H1 (cell line): Measurements from ENCODE around the gene ADCY2. TPM values are rescaled to one million over a fixed set of nuclear protein-coding genes. Genes with fewer than 3 reads are reported as not detected.

Experiments used
- BACH1 ChIP-seq: IDR thresholded peaks from 2 replicates; pipeline ENCODE4 v1.6.1; 2012; ENCODE audit warnings: low read length, improper control_type of control experiment
- CBX5 ChIP-seq: fragments of 300-800, 300-1000 bp; sonication (generic); IDR thresholded peaks from 2 replicates; pipeline ENCODE4 v1.7.1; 2016; ENCODE audit warnings: antibody characterized with exemption, low read length, low read depth
- CEBPB ChIP-seq: IDR thresholded peaks from 2 replicates; pipeline ENCODE4 v1.6.1; 2012; ENCODE audit warnings: low read depth, low read length
- CTBP2 ChIP-seq: IDR thresholded peaks from 2 replicates; pipeline ENCODE4 v1.7.0; 2011; ENCODE audit warnings: borderline replicate concordance, mild to moderate bottlenecking, moderate library complexity, mixed read lengths, low read length; ENCODE audit not compliant: insufficient read depth, insufficient read length
- HDAC2 ChIP-seq, 2 experiments: fragments of 300-600 bp in 1 of 2; sonication (generic) in 1 of 2; IDR thresholded peaks; 2 replicates each; pipeline ENCODE4 v1.6.1; 2011 to 2012; ENCODE audit warnings: low read depth in 2 of 2, low read length in 2 of 2, mild to moderate bottlenecking in 2 of 2, moderate library complexity in 2 of 2, borderline replicate concordance in 1 of 2, inconsistent platforms in 1 of 2
- POLR2AphosphoS5 ChIP-seq: IDR thresholded peaks from 2 replicates; pipeline ENCODE4 v1.6.1; 2011; ENCODE audit warnings: low read depth, low read length
- SIX5 ChIP-seq: IDR thresholded peaks from 2 replicates; pipeline ENCODE4 v1.6.1; 2011; ENCODE audit warnings: mild to moderate bottlenecking, low read depth, low read length
- SP1 ChIP-seq: IDR thresholded peaks from 2 replicates; pipeline ENCODE4 v1.6.1; 2011; ENCODE audit warnings: low read depth, low read length
- polyA plus RNA-seq, 7 experiments: library from polyadenylated mRNA; depleted of rRNA in 3 of 7; stranded (reverse) in 5 of 7; unstranded in 2 of 7; fragments of >200 nt in 5 of 7; fragments of 200-250 nt in 2 of 7; gene quantifications; 1 replicate in 5 of 7; 2 replicates in 1 of 7; 4 replicates in 1 of 7; pipeline versions ENCODE4 v1.2.1 to v1.2.3, GENCODE V29; 2011 to 2013; ENCODE audit warnings: missing spikeins in 2 of 7, mixed read lengths in 2 of 7
- total RNA-seq: library from RNA; stranded (reverse); fragmentation: NEBNext Ultra II Directional; extraction: Animal tissue kit (Norgen Biotek cat#: 25700); gene quantifications from 2 replicates; pipeline ENCODE4 v1.2.1, GENCODE V29; 2021

The ADCY2 gene
- total and polyA plus RNA-seq, 2 of the 8 experiments (the other 6 are each of a cell fraction or from before 2014, with no cell fraction given), result 35.8 to 122 TPM

DNA sequence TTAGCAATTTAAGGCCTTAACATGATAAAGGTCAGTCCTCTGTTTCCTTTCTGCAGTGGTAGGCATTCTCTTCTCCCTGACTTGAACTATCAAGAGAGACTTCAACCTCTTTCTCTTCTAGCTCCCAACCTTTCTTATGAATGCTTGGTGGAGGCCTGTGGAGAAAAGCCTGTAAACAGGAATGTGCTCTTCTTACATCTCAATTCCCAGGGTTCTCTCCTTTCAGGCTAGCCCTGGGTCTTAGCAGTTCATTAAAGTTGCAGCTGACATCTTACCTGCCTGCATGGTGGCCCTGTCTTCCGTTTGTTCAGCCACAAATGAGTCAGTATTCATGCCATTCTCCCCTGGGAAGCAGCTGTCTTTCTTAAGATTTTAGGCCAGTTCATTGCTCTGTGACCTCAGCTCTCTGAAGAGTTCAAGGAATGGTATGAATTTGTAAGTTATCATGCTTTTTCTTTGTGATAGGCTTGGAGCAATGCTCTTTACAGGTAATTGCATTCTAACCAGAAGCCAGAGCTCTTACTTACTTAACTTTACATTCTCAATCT lies 77.8 kb downstream of the ADCY2 start (continued):
- TF ChIP-seq SP1, result peak; percentile 70
- no peak for TF ChIP-seq BACH1
- peak; percentile 20; the same call in 1 of the 2 replicates for TF ChIP-seq POLR2AphosphoS5
- no peak for TF ChIP-seq CEBPB
- no peak for TF ChIP-seq CTBP2
- TF ChIP-seq HDAC2 (IDR thresholded peaks at IDR 0.05; ENCODE audit: borderline replicate concordance in 1 of 2, low read depth in 2 of 2, low read length in 2 of 2), result no peak
- TF ChIP-seq SIX5, result no peak
- no peak for TF ChIP-seq CBX5
